ENCODE results near the gene ZIC1.

The ZIC1 gene

GRCh38 chr3:147412917-147413685 is 3.9 kb downstream of the ZIC1 start:
- no peak for TF ChIP-seq ZNF8 (CRISPR knock-in tag; IDR thresholded peaks at IDR 0.05)
- TF ChIP-seq PPARA (CRISPR knock-in tag; IDR thresholded peaks at IDR 0.05; ENCODE audit: borderline replicate concordance) = no peak
- TF ChIP-seq ZNF70 (CRISPR knock-in tag; IDR thresholded peaks at IDR 0.05) = no peak
- no peak for TF ChIP-seq SNAI2 (CRISPR knock-in tag; IDR thresholded peaks at IDR 0.05)
- no peak for TF ChIP-seq ISL1 (CRISPR knock-in tag; IDR thresholded peaks at IDR 0.05)
- no peak for TF ChIP-seq ZC3H10 (CRISPR knock-in tag; IDR thresholded peaks at IDR 0.05)
- TF ChIP-seq ZFP30 (CRISPR knock-in tag; IDR thresholded peaks at IDR 0.05) = no peak
- no peak for TF ChIP-seq GLIS3 (CRISPR knock-in tag; IDR thresholded peaks at IDR 0.05)
- no peak for TF ChIP-seq CREB5 (CRISPR knock-in tag; IDR thresholded peaks at IDR 0.05; ENCODE audit: low read depth)
- no peak for TF ChIP-seq ZNF565 (CRISPR knock-in tag; conservative IDR thresholded peaks at IDR 0.05; ENCODE audit: low read depth)
- TF ChIP-seq POU6F1 (CRISPR knock-in tag; IDR thresholded peaks at IDR 0.05; ENCODE audit: borderline replicate concordance, low read depth) = no peak
- TF ChIP-seq CSRNP3 (CRISPR knock-in tag; IDR thresholded peaks at IDR 0.05) = no peak
- no peak for TF ChIP-seq ESRRG (CRISPR knock-in tag; IDR thresholded peaks at IDR 0.05)
- no peak for TF ChIP-seq RARB (CRISPR knock-in tag; IDR thresholded peaks at IDR 0.05)
- TF ChIP-seq BACH2 (CRISPR knock-in tag; IDR thresholded peaks at IDR 0.05; ENCODE audit: borderline replicate concordance) = no peak
- no peak for TF ChIP-seq PATZ1 (CRISPR knock-in tag; IDR thresholded peaks at IDR 0.05; ENCODE audit: borderline replicate concordance)
- ATAC-seq = no peak

- TF ChIP-seq PATZ1 (CRISPR knock-in tag; IDR thresholded peaks at IDR 0.05; ENCODE audit: borderline replicate concordance) (no peak), GLIS3 (CRISPR knock-in tag; IDR thresholded peaks at IDR 0.05) (no peak)
- ATAC-seq = no peak
These were observed 4.7 kb downstream of the ZIC1 start for GRCh38 chr3:147413686-147414389.

- ATAC-seq = no peak
- TF ChIP-seq TCF4 (CRISPR knock-in tag; IDR thresholded peaks at IDR 0.05; ENCODE audit: borderline replicate concordance) = no peak
- TF ChIP-seq POU6F1 (CRISPR knock-in tag; IDR thresholded peaks at IDR 0.05; ENCODE audit: borderline replicate concordance, low read depth) = no peak
- TF ChIP-seq PATZ1 (CRISPR knock-in tag; IDR thresholded peaks at IDR 0.05; ENCODE audit: borderline replicate concordance) = no peak
- TF ChIP-seq ZNF70 (CRISPR knock-in tag; IDR thresholded peaks at IDR 0.05) = no peak
- no peak for TF ChIP-seq RARB (CRISPR knock-in tag; IDR thresholded peaks at IDR 0.05)
- no peak for TF ChIP-seq ISL1 (CRISPR knock-in tag; IDR thresholded peaks at IDR 0.05)
- TF ChIP-seq PPARA (CRISPR knock-in tag; IDR thresholded peaks at IDR 0.05; ENCODE audit: borderline replicate concordance) = no peak
- no peak for TF ChIP-seq TOX (CRISPR knock-in tag; IDR thresholded peaks at IDR 0.05; ENCODE audit: borderline replicate concordance)
- TF ChIP-seq TSHZ2 (CRISPR knock-in tag; IDR thresholded peaks at IDR 0.05) = no peak
- no peak for TF ChIP-seq ESRRG (CRISPR knock-in tag; IDR thresholded peaks at IDR 0.05)
- no peak for TF ChIP-seq BACH2 (CRISPR knock-in tag; IDR thresholded peaks at IDR 0.05; ENCODE audit: borderline replicate concordance)
These were observed 5.4 kb downstream of the ZIC1 start for GRCh38 chr3:147414390-147415138.
